ENCODE results near the gene PDLIM3.
A peak's percentile ranks its signal among the peaks of the same experiment; 100 is the strongest.
"Not testable (repeated sequence)": the region's sequence is repeated elsewhere in the genome, so short reads cannot be mapped to it uniquely, and the experiment has no call there.

The PDLIM3 gene

DNA sequence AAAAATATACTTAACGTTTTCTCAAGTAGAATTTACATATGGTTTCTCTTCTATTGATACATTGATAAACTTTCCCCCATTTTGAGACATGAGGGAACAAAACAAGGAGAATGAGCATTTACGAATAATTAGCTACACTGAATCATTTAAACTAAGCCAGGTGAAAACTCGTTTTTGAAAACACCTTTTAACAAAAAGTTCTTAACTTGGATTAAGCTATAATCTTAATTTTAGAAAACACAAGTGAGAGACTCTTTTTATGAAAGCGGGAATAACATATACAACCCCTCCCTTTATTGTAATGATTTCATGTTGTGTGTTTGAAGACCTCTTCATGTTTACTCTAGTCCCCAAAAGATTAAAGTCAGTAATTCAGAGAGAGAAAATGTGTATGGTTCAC lies 20.1 kb downstream of the PDLIM3 start:
- no peak for DNase-seq

- DNase-seq: no peak
Measured at GRCh38 chr4:185514182-185514697, 21.1 kb downstream of the PDLIM3 start.

DNA sequence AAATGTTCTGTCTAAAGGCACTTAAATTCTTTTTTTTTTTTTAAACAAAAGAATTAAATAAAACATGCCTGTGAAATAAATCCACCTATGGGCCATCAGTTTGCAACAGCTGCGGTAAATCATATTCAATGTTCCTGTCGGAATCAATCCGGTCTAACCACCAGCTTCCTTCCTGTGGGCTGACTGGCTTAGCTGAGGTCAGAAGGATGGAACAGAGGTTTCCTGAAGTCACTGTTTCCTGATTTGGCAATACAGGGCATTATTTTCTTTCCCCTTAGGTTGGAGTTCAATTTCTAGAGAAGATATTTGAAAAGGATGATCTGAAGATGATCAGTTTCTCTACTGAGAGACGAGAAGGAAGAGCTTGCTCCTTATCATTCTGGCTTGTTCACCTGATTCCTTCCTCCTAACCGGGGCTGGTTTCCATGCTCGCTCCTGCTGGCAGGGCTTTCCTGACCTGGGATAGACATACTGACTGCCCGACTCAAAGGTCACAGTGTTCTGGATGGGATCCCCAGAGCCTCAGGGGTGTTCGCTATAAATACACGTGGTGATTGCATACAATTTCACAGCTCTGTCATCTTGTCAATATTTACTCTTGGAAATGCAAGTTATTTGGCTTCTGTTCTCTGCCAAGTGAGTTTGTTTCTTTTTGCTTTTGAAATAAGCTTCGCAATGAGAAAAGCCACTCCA lies 21.7 kb downstream of the PDLIM3 start:
- peak in 1 of 2 donors; percentile 54 for DNase-seq

GRCh38 chr4:185512516-185512915 lies 22.8 kb downstream of the PDLIM3 start:
- DNase-seq: no peak

- DNase-seq: not testable (repeated sequence)
Measured at GRCh38 chr4:185511243-185511642, 24.1 kb downstream of the PDLIM3 start.

GRCh38 chr4:185510806-185511205 lies 24.5 kb downstream of the PDLIM3 start:
- no peak for DNase-seq

GRCh38 chr4:185508181-185508580 lies 27.1 kb downstream of the PDLIM3 start:
- no peak for DNase-seq

GRCh38 chr4:185506422-185506821 lies 28.9 kb downstream of the PDLIM3 start:
- no peak for DNase-seq

- no peak for DNase-seq
Measured at GRCh38 chr4:185504098-185505047, 30.9 kb downstream of the PDLIM3 start.

DNA sequence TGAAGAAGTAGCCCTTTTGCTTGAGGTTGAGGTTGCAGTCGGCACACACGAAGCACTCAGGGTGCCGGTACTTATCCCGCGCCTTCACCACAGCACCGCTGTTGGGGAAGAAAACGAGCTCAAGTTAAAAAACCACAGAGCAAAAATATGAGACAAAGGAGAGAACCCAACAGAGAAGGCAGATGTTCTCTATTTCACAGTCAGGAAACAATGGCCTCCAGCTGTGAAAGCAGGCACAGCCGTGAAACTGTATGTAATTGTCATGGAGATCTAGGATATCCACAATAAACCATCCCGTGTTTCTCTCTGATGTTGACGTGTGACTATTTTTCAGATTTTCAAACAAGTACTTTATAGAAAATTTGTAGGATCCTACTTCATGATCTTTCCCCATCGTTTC lies 32.9 kb downstream of the PDLIM3 start:
- no peak for DNase-seq

GRCh38 chr4:185500576-185500975 lies 34.7 kb downstream of the PDLIM3 start:
- DNase-seq: no peak

- DNase-seq: no peak
Measured at GRCh38 chr4:185500035-185500434, 35.3 kb downstream of the PDLIM3 start.

DNA sequence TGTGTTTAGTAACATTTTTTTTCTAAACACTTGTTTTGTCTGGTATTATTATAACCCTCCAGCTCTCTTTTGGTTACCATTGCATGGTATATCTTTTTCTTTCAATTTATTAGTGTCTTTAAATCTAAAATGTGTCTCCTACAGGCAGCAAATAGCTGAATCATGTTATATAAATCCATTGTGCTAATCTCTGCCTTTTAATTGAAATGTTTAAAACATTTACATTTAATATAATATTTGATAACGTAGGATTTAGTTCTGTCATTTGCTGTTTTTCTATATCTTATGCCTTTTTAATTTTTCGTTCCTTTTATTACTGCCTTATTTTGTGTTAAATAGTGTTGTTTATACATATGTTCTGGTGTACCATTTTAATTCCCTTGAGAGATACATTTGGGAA lies 46.7 kb downstream of the PDLIM3 start:
- DNase-seq: no peak

DNA sequence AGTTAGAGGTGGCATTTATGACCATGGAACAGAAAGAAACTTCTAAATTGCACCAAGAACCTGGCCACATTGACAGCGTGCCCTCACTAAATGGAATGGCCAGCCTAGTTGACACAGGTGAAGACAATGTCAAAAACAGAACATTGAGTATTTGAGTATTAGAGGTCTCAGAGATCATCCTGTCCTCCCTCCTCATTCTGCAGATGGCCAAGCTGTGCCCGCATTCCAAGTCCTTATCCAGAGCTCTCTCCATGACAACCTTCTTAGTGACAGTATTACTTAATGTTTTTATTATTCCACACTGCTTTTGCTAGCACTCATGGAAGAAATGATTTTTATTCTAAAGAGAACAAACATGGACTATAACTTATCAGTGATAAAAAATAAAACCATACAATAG lies 53.9 kb downstream of the PDLIM3 start:
- DNase-seq: no peak

- no peak for DNase-seq
Measured at GRCh38 chr4:185480016-185480732, 55.1 kb downstream of the PDLIM3 start.

DNA sequence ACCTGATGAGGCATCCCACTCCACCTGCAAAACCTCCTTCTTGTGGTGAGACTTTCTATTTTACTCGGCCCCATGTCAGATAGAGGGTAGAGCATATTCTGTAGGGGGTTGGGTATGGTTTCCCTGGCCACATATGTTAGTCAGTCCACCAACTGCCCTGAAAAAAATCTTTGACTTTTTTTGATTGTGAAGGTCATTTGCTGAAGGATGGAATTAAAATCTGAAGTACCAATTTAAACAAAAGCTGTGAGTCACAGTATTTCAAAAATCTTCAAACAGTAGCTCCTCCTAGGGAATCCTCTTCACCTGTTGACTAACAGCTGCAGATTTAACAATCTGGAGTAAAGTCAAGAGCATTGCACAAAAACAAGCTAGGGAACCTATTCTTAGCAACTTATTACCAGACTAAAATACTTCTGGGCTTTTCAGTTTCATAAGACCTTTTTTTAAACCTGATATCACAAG lies 55.8 kb downstream of the PDLIM3 start:
- DNase-seq: no peak

GRCh38 chr4:185473247-185473646 lies 62.1 kb downstream of the PDLIM3 start:
- no peak for DNase-seq

GRCh38 chr4:185472103-185472542 lies 63.2 kb downstream of the PDLIM3 start:
- DNase-seq: no peak

- peak in 1 of 2 donors; percentile 65 for DNase-seq
Measured at GRCh38 chr4:185471235-185472102, 63.8 kb downstream of the PDLIM3 start, which contains the start of gene CCDC110. CCDC110 (minus strand) TSS chr4:185471733; CDS start chr4:185471683, 50 bp downstream.

- no peak for DNase-seq
Measured at GRCh38 chr4:185470501-185471195, 64.7 kb downstream of the PDLIM3 start.

- DNase-seq: no peak
Measured at GRCh38 chr4:185469580-185470154, 65.6 kb downstream of the PDLIM3 start.

Measured in bone marrow (tissue), 2 donors.